ENCODE measurements around the gene LCP2. TPM values are rescaled to one million over a fixed set of nuclear protein-coding genes. Genes with fewer than 3 reads are reported as not detected.

LCP2 gene
- total RNA-seq, 1 experiment from 2014 or later, result 0.72 TPM

GRCh38 chr5:170289121-170289520, 8.5 kb downstream of the LCP2 start:
- ChIA-PET POLR2A (no interaction called here), CTCF (no interaction called here)
- ATAC-seq (no peak), DNase-seq (ENCODE audit: low spot score) (no peak)
- H3K4me1 Mint-ChIP-seq, result peaks cover 34% of the 10 kb centered on the region
- no peak overlapping the region for H3K27ac Mint-ChIP-seq
- no peak overlapping the region for H3K4me3 Mint-ChIP-seq
- peaks cover 20% of the 10 kb centered on the region for H3K27me3 Mint-ChIP-seq (ENCODE audit: low read depth)
- H3K9me3 Mint-ChIP-seq, result peaks cover 44% of the 10 kb centered on the region
- TF ChIP-seq ZBTB43 (CRISPR knock-in tag; IDR thresholded peaks at IDR 0.05) (no peak), ZNF219 (CRISPR knock-in tag; IDR thresholded peaks at IDR 0.05; ENCODE audit: borderline replicate concordance) (no peak), E2F5 (CRISPR knock-in tag; IDR thresholded peaks at IDR 0.05) (no peak), MXD4 (CRISPR knock-in tag; IDR thresholded peaks at IDR 0.05; ENCODE audit: borderline replicate concordance) (no peak), ZSCAN18 (CRISPR knock-in tag; IDR thresholded peaks at IDR 0.05) (no peak), ZNF416 (CRISPR knock-in tag; IDR thresholded peaks at IDR 0.05) (no peak), AFF4 (CRISPR knock-in tag; IDR thresholded peaks at IDR 0.05; ENCODE audit: borderline replicate concordance) (no peak), ZNF121 (CRISPR knock-in tag; IDR thresholded peaks at IDR 0.05) (no peak), ZNF232 (CRISPR knock-in tag; IDR thresholded peaks at IDR 0.05) (no peak), ERG (CRISPR knock-in tag; IDR thresholded peaks at IDR 0.05) (no peak), E2F1 (CRISPR knock-in tag; IDR thresholded peaks at IDR 0.05) (no peak), ZNF317 (CRISPR knock-in tag; IDR thresholded peaks at IDR 0.05; ENCODE audit: borderline replicate concordance, low read depth) (no peak), FOXP4 (CRISPR knock-in tag; IDR thresholded peaks at IDR 0.05) (no peak), TEAD4 (CRISPR knock-in tag; IDR thresholded peaks at IDR 0.05) (no peak), AR (CRISPR knock-in tag; IDR thresholded peaks at IDR 0.05) (no peak), ELF4 (CRISPR knock-in tag; IDR thresholded peaks at IDR 0.05; ENCODE audit: low read depth) (no peak), FOXP1 (CRISPR knock-in tag; IDR thresholded peaks at IDR 0.05; ENCODE audit: borderline replicate concordance) (no peak), SP1 (CRISPR knock-in tag; conservative IDR thresholded peaks at IDR 0.05) (no peak), ESRRA (CRISPR knock-in tag; IDR thresholded peaks at IDR 0.05; ENCODE audit: borderline replicate concordance) (no peak)
- H3K36me3 Mint-ChIP-seq, result peaks cover 32% of the 10 kb centered on the region

Data from WTC11 (cell line).